IPS-NIHi7 (cell line): ENCODE results near the gene ITGA11.

Source experiments
- DNase-seq: peaks from one replicate; pipeline ENCODE4 v3.0.0; 2012; ENCODE audit warnings: mixed read lengths; ENCODE audit errors: extremely low spot score

ITGA11 gene

DNA sequence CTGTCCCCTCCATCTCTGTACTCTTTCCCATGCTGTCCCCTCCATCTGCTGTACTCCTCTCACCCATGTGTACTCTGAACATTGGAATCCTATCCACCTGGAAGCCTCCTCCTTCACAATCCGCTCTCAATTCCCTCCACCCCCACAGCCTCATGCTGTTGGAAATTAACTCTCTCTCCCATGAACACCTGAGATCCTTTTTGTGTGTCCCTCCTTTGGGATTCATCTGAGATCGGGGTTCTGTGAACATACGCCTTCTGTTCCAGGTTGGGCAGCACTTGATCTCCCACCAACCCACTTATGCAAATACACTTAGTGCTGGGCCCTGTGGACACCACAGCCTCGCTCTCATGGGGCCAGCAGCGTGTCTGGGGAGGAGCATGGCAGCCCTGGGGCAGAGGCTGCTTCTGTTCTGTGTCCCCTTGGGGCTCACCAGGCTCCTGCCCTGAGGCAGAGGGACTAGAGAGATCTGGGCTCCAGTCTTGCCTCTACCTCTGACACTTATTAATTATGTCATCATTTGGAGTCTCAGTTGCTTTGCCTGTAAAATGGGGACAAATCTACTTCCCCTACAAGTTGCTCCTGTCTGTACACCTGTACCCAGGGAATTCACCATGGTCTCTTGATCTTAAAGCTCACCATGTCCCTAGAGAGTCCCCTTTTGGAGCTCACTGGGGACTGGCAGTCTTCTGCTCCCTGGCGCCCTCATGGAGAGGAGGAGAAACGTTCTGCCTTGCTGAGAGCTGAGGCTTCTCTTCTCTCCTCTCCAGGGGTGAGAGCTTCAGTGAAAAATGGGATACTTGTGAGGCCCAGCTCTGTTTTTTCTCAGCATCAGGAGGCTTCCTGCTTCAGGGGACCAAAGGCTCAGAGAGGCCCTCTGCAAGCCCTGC is 42.7 kb downstream of the ITGA11 start:
- DNase-seq, result peak; percentile 54

DNA sequence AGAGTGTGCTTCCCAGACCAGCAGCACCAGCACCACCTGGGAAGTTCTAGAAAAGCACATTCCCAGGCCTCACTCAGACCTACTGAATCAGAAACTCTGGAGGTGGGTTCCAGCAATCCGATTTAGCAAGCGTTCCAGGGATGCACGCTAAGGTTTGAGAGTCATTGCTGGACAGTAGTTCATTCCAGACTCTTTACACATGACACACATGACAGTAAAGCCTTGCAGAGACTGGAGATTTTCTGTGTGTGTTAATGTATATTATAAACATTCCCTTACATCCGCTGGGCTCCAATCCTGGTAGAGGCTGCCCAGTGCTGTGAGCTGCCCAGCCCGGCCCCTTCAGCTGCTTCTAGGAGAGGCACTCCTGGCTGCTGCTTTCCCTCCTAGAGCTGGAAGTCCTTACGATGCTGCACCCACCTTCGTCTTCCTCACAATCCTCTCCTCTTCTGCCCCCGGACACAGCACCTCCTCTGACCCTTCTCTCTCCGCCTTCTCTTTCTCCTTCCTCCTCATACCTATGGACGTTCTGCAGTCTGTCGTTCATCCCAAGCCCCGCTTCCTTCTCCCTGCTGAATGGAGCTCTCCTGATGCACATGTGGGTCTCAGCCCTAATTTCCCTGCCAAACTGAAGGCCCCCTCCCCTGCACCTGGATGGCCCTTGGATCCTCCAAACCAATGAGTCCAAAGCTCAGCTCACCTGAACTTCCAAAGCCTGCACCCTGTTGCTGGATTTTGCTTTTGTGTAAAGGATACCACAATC is 44.4 kb downstream of the ITGA11 start:
- DNase-seq, result no peak

DNA sequence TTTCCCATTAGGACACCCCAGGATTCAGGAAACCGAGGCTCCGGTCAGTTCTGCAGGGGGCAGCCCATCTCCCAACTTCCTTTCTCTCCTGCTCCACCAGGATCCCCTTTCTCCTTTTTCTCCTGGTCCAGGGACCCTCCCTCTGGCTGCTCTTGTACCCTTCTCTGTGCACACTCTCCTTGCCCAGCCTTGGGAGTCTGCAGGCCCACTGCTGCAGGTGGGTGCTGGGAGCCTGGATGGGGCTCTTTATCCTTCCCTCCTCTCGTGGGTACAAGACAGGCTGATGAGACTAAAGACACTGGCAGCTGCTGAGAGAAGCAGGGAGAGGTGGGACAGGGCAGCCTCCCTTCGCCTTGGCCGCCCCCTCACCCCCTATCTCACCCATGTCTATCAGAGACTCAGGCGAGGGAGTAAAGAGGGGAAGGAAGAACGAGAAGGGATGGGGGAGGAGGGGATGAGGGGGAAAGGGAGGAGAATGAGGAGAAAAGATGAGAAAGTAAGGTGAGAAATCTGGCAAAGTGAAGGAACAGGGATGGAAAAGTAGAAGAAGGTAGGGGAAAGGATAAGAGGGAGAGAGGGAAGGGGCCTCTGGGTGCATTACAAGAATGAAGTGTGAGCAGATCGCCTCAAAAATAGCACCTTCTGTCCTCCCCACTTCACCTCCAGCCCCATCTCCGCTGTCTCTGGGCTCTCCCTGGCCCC is 45.2 kb downstream of the ITGA11 start:
- DNase-seq, result no peak

DNA sequence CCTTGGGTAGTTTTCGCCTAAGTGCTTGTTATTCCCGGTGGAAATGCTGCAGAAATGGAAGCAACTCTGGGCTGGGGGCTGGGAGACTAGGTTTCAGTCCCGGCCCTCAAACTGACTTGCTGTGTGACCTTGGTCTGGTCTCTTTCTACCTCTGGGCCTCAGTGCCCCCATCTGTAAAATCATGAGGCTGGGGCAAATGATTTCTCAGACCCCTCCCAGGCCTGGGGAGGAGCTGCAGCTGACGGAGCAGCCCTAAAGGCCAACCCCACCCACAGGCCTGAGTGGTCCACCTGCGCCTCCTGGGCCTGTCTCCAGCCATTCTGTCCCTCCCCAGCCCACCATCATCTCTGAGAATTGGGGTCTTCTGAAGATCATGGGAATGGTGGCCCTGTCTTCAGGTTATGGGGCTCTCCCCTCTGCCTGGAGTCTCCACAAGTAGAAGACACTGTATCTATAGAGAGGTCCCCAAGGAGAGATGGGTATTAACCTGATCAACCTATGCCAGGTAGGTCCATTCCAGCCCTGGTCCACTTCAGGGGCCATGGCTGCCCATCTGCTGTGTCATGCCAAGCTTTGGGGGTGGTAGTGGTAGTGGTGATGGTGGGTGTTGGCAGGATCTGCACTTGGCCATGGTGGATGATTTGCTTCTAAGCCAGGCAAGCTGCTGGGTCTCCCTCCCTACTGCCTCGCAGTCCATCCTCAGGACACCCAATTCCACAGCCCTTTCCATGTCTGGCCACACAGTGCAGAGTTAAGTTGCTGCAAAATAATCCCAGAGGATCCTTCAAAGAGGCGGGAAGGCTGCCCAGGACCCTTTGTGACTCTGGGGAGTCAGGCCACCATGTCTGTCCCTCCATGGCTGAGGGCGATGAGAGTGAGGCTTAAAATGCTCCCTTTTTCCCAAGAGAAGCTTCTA is 46.0 kb downstream of the ITGA11 start:
- DNase-seq, result no peak

- DNase-seq, result no peak
Measured at GRCh38 chr15:68385240-68385561, 46.8 kb downstream of the ITGA11 start.

- DNase-seq, result no peak
Measured at GRCh38 chr15:68384451-68385239, 47.3 kb downstream of the ITGA11 start.

DNA sequence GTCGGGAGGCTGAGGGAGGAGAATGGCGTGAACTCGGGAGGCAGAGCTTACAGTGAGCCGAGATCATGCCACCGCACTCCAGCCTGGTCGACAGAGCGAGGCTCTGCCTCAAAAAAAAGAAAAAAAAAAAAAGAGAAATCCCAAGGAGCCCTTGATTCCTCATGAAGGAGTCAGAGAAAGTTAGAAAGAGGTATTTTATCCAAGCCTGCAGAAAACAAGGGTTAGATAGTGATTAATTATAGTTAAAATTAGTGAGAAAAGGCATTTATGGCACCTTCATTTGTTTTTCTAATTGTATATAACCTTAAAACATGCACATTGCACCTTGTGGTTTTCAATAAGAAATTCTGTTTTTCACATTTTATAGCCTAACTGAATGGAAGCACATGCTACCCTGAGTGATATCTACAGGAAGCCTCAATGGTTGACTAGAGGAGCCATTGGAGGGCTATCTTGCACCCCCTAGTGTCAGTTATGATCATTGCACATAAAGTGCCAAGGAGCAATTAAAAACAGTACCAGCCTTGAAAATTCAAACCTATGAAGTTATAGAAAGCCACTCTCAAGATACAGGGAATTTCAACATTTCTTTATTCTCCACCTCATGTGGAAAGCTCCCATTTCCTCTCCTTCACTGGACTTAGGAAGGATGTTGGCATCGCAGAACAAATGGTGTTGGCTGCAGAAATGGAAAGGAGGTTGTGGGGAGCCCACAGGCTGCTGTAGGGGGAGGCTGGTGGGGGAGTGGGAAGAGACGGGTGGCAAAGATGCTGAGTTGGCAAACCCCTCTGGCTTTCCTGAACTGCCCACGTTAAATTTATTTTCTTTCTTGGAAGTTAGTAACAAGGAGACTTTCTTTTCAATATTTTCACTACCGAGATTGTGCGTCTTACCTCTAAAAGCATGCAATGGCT is 48.5 kb downstream of the ITGA11 start:
- DNase-seq, result peak; percentile 69

DNA sequence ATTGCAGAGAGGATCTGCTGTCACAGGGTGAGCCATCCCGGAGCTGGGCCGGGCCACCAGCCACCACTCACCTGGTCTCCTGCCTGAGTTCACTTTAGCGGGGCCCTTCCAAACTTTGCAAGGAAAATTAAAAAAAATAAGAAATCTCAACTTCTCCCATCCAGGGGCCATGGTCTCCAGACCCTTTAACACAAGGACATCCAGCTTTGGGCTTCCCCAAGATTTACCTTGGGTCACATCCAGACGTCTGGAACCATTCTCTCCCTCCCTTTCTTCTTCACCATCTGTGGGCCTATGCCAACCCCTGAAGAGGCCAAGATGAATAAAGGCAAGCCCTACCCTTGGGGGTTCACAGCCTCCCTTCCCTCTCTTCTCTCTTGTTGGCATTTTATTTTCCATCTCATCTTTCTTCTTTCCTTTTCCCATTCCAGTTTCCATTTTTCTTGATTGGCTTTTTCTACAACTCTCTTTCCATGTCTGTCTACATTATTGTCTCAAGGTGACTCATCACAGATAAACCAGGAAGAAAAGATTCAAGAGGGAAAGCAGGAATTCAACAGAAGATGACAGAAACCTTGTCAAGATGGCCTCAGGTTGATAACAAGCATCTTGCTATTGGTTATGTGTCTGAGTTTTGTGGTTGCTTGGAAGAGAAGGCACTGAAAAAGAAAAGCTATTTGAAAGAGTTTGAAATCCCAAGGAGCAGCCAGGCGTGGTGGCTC is 49.5 kb downstream of the ITGA11 start:
- no peak for DNase-seq

DNA sequence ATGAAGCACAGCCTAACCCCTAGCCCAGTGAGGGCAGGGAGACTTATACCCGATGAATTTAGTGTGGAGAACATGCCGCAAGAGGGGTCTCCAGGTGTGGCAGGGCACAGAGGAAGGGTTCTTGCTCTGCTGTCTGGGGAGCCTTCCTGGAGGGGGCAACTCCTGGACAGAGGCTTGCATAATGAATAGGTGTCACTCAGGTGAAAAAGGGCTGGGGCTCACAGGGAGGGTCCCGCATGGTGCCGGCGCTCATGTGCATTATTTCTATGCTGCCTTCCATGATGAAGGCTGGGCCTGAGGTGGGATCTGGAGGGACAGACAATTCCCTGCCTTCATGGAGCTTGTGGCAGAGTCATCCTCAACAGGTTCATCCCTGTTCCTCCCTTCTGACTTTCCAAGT is 51.5 kb downstream of the ITGA11 start:
- DNase-seq, result no peak

DNA sequence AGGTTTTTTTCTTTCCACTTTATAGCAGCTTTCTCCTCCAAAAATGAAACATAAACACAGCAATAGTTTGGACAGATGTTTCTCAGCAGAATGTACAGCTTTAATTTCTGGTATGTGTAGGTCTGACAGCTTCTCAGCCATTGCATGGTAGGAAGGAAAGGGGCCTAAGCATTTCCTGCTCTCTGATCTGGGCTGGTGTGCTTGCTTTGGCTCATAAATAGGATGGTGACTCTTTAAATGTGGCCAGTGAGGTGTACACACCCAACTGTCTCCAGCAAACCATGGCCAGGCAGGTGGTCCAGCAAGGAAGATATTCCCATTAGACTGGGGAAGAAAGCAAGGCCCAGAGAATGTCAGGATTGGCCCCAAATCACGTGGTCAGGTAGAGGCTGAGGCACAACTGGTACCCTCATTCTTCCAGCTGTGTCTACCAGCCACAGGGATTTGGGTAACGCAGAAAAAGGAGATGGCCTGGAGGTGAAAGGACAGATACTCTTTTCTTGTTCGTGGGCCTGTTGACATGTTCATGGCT is 52.1 kb downstream of the ITGA11 start:
- DNase-seq, result no peak

DNA sequence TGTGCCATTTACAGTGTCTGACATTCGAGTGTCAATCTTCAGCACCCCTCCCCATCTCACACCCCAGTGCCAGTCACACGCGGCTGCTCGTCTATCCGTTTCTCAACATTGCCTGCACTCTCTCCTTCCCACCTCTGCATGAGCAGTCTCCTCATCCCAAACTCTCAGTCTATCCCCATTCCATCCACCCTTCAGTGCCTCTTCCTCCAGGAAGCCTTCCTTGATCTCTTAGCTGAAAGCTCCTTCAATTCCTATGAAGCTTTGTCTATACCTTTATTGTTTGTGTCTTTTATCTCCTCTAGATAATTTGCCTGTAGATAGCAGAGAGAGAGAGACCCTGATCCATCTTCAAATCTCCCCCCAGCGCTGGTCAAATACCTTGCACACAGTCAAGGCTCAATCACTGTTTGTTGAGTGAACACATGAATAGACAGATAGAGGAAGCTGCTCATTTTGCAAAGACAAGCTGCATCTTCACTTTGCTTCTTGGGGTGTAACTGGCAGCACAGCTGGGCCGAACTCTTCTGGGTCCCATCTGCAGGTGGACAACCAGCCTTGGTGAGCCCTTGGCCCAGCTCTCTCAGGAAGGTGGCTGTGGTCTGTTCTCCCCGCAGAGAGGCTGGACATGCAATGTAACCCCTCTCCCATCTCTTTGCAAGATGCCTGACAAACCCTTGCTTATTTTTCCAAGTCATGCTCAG is 52.8 kb downstream of the ITGA11 start:
- no peak for DNase-seq

DNA sequence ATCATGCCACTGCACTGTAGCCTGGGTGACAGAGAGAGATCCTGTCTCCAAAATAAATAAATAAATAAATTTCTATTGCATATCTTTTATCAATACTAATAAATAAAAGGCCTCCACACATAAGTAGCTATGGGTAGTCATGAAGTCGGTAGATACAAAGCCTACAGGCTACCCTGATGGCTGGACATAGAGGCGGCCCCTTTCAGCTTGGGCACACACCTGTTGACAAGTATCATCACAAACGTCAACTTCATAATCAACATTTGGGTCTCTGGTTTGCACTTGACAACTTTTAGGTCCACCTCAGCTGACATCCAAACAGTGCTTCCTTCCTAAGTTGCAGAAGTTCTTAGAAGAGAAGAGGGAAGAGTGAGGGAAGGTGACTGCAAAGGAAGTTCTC is 53.4 kb downstream of the ITGA11 start:
- no peak for DNase-seq

DNA sequence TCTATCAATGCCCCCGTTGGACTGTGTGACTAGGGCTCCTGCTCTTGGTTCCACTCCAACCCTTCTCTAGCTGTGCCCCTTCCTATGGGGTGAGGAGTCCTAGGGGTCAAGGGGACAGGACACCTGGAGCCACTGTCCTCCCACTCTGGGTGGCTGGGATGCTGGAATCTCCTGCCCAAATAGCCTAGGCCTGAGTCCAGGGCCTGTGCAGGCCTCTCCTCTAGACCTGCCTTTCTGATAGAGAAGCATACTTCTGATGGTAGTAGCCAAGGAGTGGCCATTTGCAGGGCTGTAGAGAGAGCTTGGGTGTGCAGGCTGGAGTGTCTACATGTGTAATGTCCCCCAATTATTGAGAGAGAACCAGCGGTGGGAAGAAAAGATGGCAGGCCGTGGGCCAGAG is 54.2 kb downstream of the ITGA11 start:
- no peak for DNase-seq

DNA sequence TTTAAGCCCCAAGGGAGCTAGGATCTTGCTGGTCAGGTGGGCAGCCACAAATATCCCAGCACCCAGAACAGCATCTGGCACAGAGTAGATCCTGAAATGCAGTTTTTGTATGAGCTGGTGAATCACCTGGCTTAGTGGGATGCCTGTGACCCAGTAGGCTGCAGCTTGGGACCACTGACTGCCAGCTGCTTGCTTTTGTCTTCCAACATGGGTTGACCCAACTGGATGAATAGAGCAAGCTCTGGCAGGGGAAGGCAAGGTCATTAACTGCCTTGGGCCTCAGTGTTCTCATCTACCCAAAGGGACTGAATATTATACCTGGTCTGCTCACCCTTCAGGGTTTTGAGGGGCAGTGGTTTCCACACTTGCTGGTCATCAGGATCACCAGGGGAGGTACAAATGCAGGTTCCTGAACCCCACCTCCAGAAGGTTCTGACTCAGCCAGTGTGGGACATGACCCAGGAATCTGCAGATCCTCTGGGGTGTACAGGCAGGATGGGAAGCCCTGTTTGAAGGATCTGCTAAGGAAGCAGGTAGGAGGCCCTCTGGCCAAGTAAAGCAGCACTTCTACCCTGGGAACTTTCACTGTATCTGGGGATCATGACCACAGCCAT is 55.4 kb downstream of the ITGA11 start:
- DNase-seq, result no peak

DNA sequence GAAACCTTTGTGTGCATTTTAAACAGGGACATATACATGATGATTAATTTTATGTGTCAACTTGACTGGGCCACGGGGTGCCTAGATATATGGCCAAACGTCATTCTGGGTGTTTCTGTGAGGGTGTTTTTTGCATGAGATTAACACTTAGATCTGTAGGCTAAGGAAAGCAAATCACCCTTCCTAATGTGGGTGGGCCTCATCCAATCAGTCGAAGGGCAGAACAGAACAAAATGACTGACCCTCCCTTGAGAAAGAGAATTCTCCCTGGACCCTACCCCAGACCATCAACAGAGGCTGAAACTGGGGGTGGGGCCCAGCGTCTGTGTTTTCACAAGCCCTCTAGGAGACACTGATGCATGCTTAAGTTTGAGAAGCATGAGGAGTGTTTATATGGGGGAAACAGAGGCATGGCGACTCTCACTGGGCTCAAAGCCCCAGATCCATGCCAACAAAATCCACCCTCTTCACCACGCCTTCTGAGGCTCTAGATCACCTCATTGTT is 56.2 kb downstream of the ITGA11 start:
- DNase-seq, result no peak

- DNase-seq, result no peak
Measured at GRCh38 chr15:68375191-68375631, 56.8 kb downstream of the ITGA11 start.

DNA sequence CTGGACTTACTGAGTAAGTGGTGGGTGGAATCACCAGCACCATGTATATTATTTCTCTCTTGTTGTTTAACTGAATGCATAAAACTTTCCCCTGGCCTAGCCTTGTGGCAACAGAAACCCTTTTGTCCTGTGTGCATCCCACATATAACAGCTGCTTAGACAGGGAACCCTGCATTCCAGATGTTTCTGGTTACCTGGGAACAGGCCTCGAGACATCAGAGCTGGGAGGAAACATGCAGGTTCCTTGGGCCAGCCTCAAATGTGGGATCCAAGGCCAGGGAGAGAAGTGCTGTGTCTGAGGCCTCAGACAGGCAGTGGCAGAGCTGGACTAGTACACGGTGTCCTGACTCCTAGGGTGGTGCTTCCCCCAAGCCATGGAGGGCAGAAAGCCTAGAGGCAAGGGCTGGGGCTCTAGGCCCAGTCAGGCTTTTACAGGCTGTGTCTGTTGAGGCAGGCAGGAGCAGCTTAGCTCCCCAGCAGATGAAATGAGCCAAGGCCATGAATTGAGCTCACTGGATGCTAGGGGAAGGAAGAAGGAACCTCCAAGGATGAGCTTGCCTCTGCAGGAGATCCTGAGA is 57.7 kb downstream of the ITGA11 start:
- DNase-seq, result no peak
